Keratinocyte (primary cell): Measurements from ENCODE around the gene ATXN7. TPM values are rescaled to one million over a fixed set of nuclear protein-coding genes. Genes with fewer than 3 reads are reported as not detected.

Experiments
- DNase-seq: peaks from one replicate; pipeline ENCODE4 v3.0.0-alpha.2; 2011; ENCODE audit warnings: low read depth, missing footprints, low spot score
- FAIRE-seq: peaks from 2 replicates; lab custom pipeline; 2011; peaks lifted over from hg19 to GRCh38; lab: Jason Lieb, UNC
- H2AFZ ChIP-seq: 2 replicates; pipeline ENCODE4 v1.6.0; 2012; ENCODE audit warnings: low read length, control low read depth, inconsistent platforms; ENCODE audit not compliant: control insufficient read depth
- H3K27ac ChIP-seq: 2 replicates; pipeline ENCODE4 v1.5.1; 2011; ENCODE audit warnings: low read length; ENCODE audit not compliant: control insufficient read depth, insufficient read depth
- H3K27me3 ChIP-seq: 3 replicates; pipeline ENCODE4 v1.6.0; 2011; ENCODE audit warnings: low read length; ENCODE audit not compliant: control insufficient read depth, insufficient read depth; ENCODE audit errors: extremely low read depth
- H3K36me3 ChIP-seq, 2 experiments: 2 replicates in 1 of 2; 3 replicates in 1 of 2; pipeline ENCODE4 v1.5.1; 2011; ENCODE audit warnings: low read length in 2 of 2, mild to moderate bottlenecking in 1 of 2; ENCODE audit not compliant: control insufficient read depth in 2 of 2, insufficient read depth in 2 of 2; ENCODE audit errors: extremely low read depth in 1 of 2
- H3K4me1 ChIP-seq: 3 replicates; pipeline ENCODE4 v1.5.1; 2011; ENCODE audit warnings: low read length; ENCODE audit not compliant: control insufficient read depth, insufficient read depth; ENCODE audit errors: extremely low read depth
- H3K4me2 ChIP-seq: 3 replicates; pipeline ENCODE4 v1.6.0; 2011; ENCODE audit warnings: low read depth, low read length; ENCODE audit not compliant: control insufficient read depth, insufficient read depth; ENCODE audit errors: extremely low read depth
- H3K4me3 ChIP-seq, 3 experiments: fragments of 200-600 bp in 1 of 3; sonication (generic) in 1 of 3; 2 replicates in 2 of 3; 3 replicates in 1 of 3; pipeline ENCODE4 v1.5.1; 2011 to 2016; ENCODE audit warnings: low read length in 3 of 3, mild to moderate bottlenecking in 3 of 3, control low read depth in 2 of 3, inconsistent platforms in 1 of 3, low read depth in 1 of 3, mixed read lengths in 1 of 3, mixed run types in 1 of 3, moderate library complexity in 1 of 3; ENCODE audit not compliant: control insufficient read depth in 2 of 3, insufficient read depth in 2 of 3; ENCODE audit errors: extremely low read depth in 1 of 3
- H3K79me2 ChIP-seq: 2 replicates; pipeline ENCODE4 v1.6.0; 2012; ENCODE audit warnings: low read length; ENCODE audit not compliant: control insufficient read depth, insufficient read depth
- H3K9ac ChIP-seq: 3 replicates; pipeline ENCODE4 v1.6.0; 2011; ENCODE audit warnings: low read length; ENCODE audit not compliant: control insufficient read depth, insufficient read depth; ENCODE audit errors: extremely low read depth
- H3K9me1 ChIP-seq: 3 replicates; pipeline ENCODE4 v1.6.0; 2011; ENCODE audit warnings: low read length; ENCODE audit not compliant: control insufficient read depth, insufficient read depth; ENCODE audit errors: extremely low read depth
- H3K9me3 ChIP-seq: 2 replicates; pipeline ENCODE4 v1.5.1; 2012; ENCODE audit warnings: low read depth, low read length; ENCODE audit not compliant: control insufficient read depth
- H4K20me1 ChIP-seq: 3 replicates; pipeline ENCODE4 v1.6.0; 2011; ENCODE audit warnings: low read length; ENCODE audit not compliant: control insufficient read depth, insufficient read depth; ENCODE audit errors: extremely low read depth
- CTCF ChIP-seq, 3 experiments: IDR thresholded peaks in 1 of 3; conservative IDR thresholded peaks in 1 of 3; optimal IDR thresholded peaks in 1 of 3; 2 replicates in 2 of 3; 3 replicates in 1 of 3; pipeline versions ENCODE3 to v1.5.1; 2011; ENCODE audit warnings: low read length in 3 of 3, mild to moderate bottlenecking in 3 of 3, moderate library complexity in 2 of 3, control low read depth in 1 of 3, inconsistent platforms in 1 of 3; ENCODE audit not compliant: insufficient read depth in 2 of 3; ENCODE audit errors: extremely low read depth in 1 of 3
- EZH2 ChIP-seq: IDR thresholded peaks from one replicate; pipeline ENCODE4 v1.6.1; 2012; ENCODE audit warnings: inconsistent platforms, mild to moderate bottlenecking, low read length, moderate library complexity
- dilution Hi-C: fragments of 300-500 bp; cut with MboI; formaldehyde crosslinking; loops from one replicate; pipeline ENCODE4 v1.7.0; 2020; ENCODE audit warnings: low sequenced_read_pairs; ENCODE audit not compliant: extremely low pct_ligation_motif_present
- polyA plus RNA-seq, 5 experiments: library from polyadenylated mRNA; depleted of rRNA in 3 of 5; stranded (reverse) in 3 of 5; stranded (forward) in 1 of 5; unstranded in 1 of 5; fragments of >200 nt; gene quantifications; 1 replicate in 1 of 5; 2 replicates in 3 of 5; 3 replicates in 1 of 5; pipeline versions ENCODE4 v1.2.1 to v1.2.3, GENCODE V29; 2011 to 2012; ENCODE audit warnings: missing spikeins in 2 of 5, low read depth in 1 of 5, low replicate concordance in 1 of 5

ATXN7 gene
- polyA plus RNA-seq, 1 donor (not counting 4 experiments of a cell fraction or from before 2014, with no cell fraction given) = 8.8 TPM

- Histone ChIP-seq H2AFZ (no peak overlapping the region), H3K9me1 (no peaks in the 10 kb centered on the region), H3K4me1 (peaks cover 17% of the 10 kb centered on the region), H3K9ac (no peak overlapping the region), H3K27me3 (no peaks in the 10 kb centered on the region), H3K27ac (no peak overlapping the region), H4K20me1 (peaks cover 2% of the 10 kb centered on the region), H3K4me3 (no peak overlapping the region), H3K4me2 (no peak overlapping the region), H3K36me3 (peaks cover 0 to 3% of the 10 kb centered on the region in 2 experiments), H3K79me2 (peaks cover 74% of the 10 kb centered on the region), H3K9me3 (no peaks in the 10 kb centered on the region)
- DNase-seq (no peak), FAIRE-seq (no peak)
- no peak for TF ChIP-seq CTCF (optimal IDR thresholded peaks at IDR 0.05 in 1 of 3, IDR thresholded peaks at IDR 0.05 in 1 of 3, conservative IDR thresholded peaks at IDR 0.05 in 1 of 3; ENCODE audit: extremely low read depth in 1 of 3, insufficient read depth in 2 of 3, low read length in 3 of 3)
- no peak for TF ChIP-seq EZH2
- dilution Hi-C loops = no loop called here
Observed at GRCh38 chr3:63874769-63875168, 11.1 kb downstream of the ATXN7 start.

GRCh38 chr3:63875510-63875909 is 11.8 kb downstream of the ATXN7 start:
- H4K20me1 ChIP-seq = peaks cover 2% of the 10 kb centered on the region

More at GRCh38 chr3:63875510-63875909, 11.8 kb downstream of the ATXN7 start:
- dilution Hi-C loops = no loop called here
- H3K36me3 ChIP-seq = peaks cover 0 to 3% of the 10 kb centered on the region in 2 experiments
- peaks cover 71% of the 10 kb centered on the region for H3K79me2 ChIP-seq
- FAIRE-seq (no peak), DNase-seq (no peak)
- TF ChIP-seq EZH2 (no peak), CTCF (optimal IDR thresholded peaks at IDR 0.05 in 1 of 3, IDR thresholded peaks at IDR 0.05 in 1 of 3, conservative IDR thresholded peaks at IDR 0.05 in 1 of 3; ENCODE audit: extremely low read depth in 1 of 3, insufficient read depth in 2 of 3, low read length in 3 of 3) (no peak)
- no peak overlapping the region for H3K9ac ChIP-seq
- H3K27me3 ChIP-seq = no peaks in the 10 kb centered on the region
- no peak overlapping the region for H3K27ac ChIP-seq
- peaks cover 12% of the 10 kb centered on the region for H3K4me1 ChIP-seq
- H3K4me2 ChIP-seq = no peak overlapping the region
- H3K4me3 ChIP-seq = no peak overlapping the region
- H2AFZ ChIP-seq = no peak overlapping the region
- H3K9me1 ChIP-seq = no peaks in the 10 kb centered on the region
- no peaks in the 10 kb centered on the region for H3K9me3 ChIP-seq
